HG03575 (cell line): Measurements from ENCODE around the gene OPN4.

ENCODE experiments used
- ATAC-seq: cut with Tn5 transposase; IDR thresholded peaks from one replicate; pipeline ENCODE4 v1.9.1; 2021; ENCODE audit not compliant: unreplicated experiment, insufficient number of reproducible peaks, low FRiP score; ENCODE audit errors: extremely low read depth

The OPN4 gene

GRCh38 chr10:86659721-86660453 lies 5.5 kb downstream of the OPN4 start:
- ATAC-seq: no peak

- no peak for ATAC-seq
These were observed 7.0 kb downstream of the OPN4 start for GRCh38 chr10:86661161-86662025.

GRCh38 chr10:86662186-86663045 lies 8.1 kb downstream of the OPN4 start:
- ATAC-seq: no peak

- no peak for ATAC-seq
These were observed 8.6 kb downstream of the OPN4 start for GRCh38 chr10:86663046-86663345.

- no peak for ATAC-seq
These were observed 9.4 kb downstream of the OPN4 start for GRCh38 chr10:86663576-86664339.

GRCh38 chr10:86664341-86665217 lies 10.2 kb downstream of the OPN4 start:
- ATAC-seq: no peak

GRCh38 chr10:86665218-86665607 lies 10.9 kb downstream of the OPN4 start:
- ATAC-seq: no peak

GRCh38 chr10:86665868-86666267 lies 11.5 kb downstream of the OPN4 start:
- no peak for ATAC-seq

- no peak for ATAC-seq
These were observed 12.2 kb downstream of the OPN4 start for GRCh38 chr10:86666538-86666937.

- no peak for ATAC-seq
These were observed 13.3 kb downstream of the OPN4 start for GRCh38 chr10:86667421-86668181.

GRCh38 chr10:86668297-86669165 lies 14.2 kb downstream of the OPN4 start, which contains the start of gene LDB3:
TSS of gene LDB3 (plus strand) at chr10:86668511. CDS start at chr10:86668692, 181 bp downstream.
- ATAC-seq: no peak

GRCh38 chr10:86670290-86670811 lies 16.0 kb downstream of the OPN4 start:
- no peak for ATAC-seq

- ATAC-seq: no peak
These were observed 16.5 kb downstream of the OPN4 start for GRCh38 chr10:86670876-86671275.

- no peak for ATAC-seq
These were observed 17.1 kb downstream of the OPN4 start for GRCh38 chr10:86671419-86671818.

- ATAC-seq: no peak
These were observed 17.8 kb downstream of the OPN4 start for GRCh38 chr10:86671985-86672710.
